CD4-positive, CD25-positive, alpha-beta regulatory T cell (primary cell): ENCODE results near the gene FSTL4. TPM values are rescaled to one million over a fixed set of nuclear protein-coding genes. Genes with fewer than 3 reads are reported as not detected.

Experiments
- ATAC-seq, 2 donors: fragments of 150-1000 bp; cut with Tn5 transposase; one replicate each; pipeline ENCODE4 v1.10.0; 2021; ENCODE audit warnings: low read depth in 2 of 2, moderate number of reproducible peaks in 2 of 2, moderate library complexity in 1 of 2
- DNase-seq, 3 donors: peaks; one replicate each; pipeline versions ENCODE4 v3.0.0 to v3.0.0-alpha.2; 2012 to 2022; ENCODE audit warnings: mixed read lengths in 1 of 3
- H3K27ac ChIP-seq: one replicate; pipeline ENCODE4 v1.7.0; 2013; ENCODE audit warnings: mild to moderate bottlenecking, low read length; ENCODE audit not compliant: insufficient read depth, poor library complexity, severe bottlenecking
- H3K27me3 ChIP-seq: one replicate; pipeline ENCODE4 v1.7.0; 2013; ENCODE audit warnings: low read length; ENCODE audit not compliant: control insufficient read depth, insufficient read depth
- H3K36me3 ChIP-seq: one replicate; pipeline ENCODE4 v1.7.0; 2013; ENCODE audit warnings: mild to moderate bottlenecking, low read length, moderate library complexity; ENCODE audit not compliant: control insufficient read depth, insufficient read depth
- H3K4me1 ChIP-seq: 2 replicates; pipeline ENCODE4 v1.7.0; 2013; ENCODE audit warnings: mild to moderate bottlenecking, low read length; ENCODE audit not compliant: insufficient read depth, control insufficient read depth, poor library complexity, severe bottlenecking
- H3K4me3 ChIP-seq: one replicate; pipeline ENCODE4 v1.7.0; 2013; ENCODE audit warnings: low read depth, mild to moderate bottlenecking, low read length, moderate library complexity
- H3K9me3 ChIP-seq, 2 experiments: 1 replicate in 1 of 2; 2 replicates in 1 of 2; pipeline ENCODE4 v1.7.0; 2013; ENCODE audit warnings: low read length in 2 of 2, mild to moderate bottlenecking in 1 of 2, moderate library complexity in 1 of 2; ENCODE audit not compliant: control insufficient read depth in 2 of 2
- H3K27ac Mint-ChIP-seq, 3 donors: one replicate each; pipeline ENCODE4 v1.8.0; 2020 to 2022; ENCODE audit warnings: mild to moderate bottlenecking in 3 of 3, mixed read lengths in 3 of 3, moderate library complexity in 2 of 3
- H3K27me3 Mint-ChIP-seq: one replicate; pipeline ENCODE4 v1.8.0; 2022; ENCODE audit warnings: mild to moderate bottlenecking, mixed read lengths
- H3K36me3 Mint-ChIP-seq: one replicate; pipeline ENCODE4 v1.8.0; 2020; ENCODE audit warnings: mixed read lengths
- H3K4me1 Mint-ChIP-seq, 4 donors: one replicate each; pipeline ENCODE4 v1.8.0; 2020 to 2022; ENCODE audit warnings: mixed read lengths in 4 of 4, mild to moderate bottlenecking in 1 of 4
- H3K4me3 Mint-ChIP-seq, 4 donors: one replicate each; pipeline ENCODE4 v1.8.0; 2020 to 2022; ENCODE audit warnings: mild to moderate bottlenecking in 4 of 4, mixed read lengths in 4 of 4, moderate library complexity in 3 of 4
- H3K9me3 Mint-ChIP-seq, 7 donors: one replicate each; pipeline ENCODE4 v1.8.0; 2020 to 2022; ENCODE audit warnings: mixed read lengths in 7 of 7, mild to moderate bottlenecking in 3 of 7, moderate library complexity in 2 of 7
- polyA plus RNA-seq, 4 donors: library from polyadenylated mRNA; unstranded; fragments of 300-500 nt; fragmentation: Illumina TruSeq; gene quantifications; one replicate each; pipeline ENCODE4 v1.2.3, GENCODE V29; 2021
- total RNA-seq: library from RNA; stranded (reverse); gene quantifications from one replicate; pipeline ENCODE4 v1.2.3, GENCODE V29; 2022

The FSTL4 gene
- total and polyA plus RNA-seq, 5 donors from 2014 or later = 0.57 TPM; not detected in 4

- no peak overlapping the region for H3K27ac ChIP-seq
- no peaks in the 10 kb centered on the region for H3K9me3 Mint-ChIP-seq
- H3K27me3 Mint-ChIP-seq = no peaks in the 10 kb centered on the region
- ATAC-seq = no peak
- no peaks in the 10 kb centered on the region for H3K36me3 Mint-ChIP-seq
- no peaks in the 10 kb centered on the region for H3K4me1 Mint-ChIP-seq
- H3K4me1 ChIP-seq = no peaks in the 10 kb centered on the region
- no peaks in the 10 kb centered on the region for H3K9me3 ChIP-seq
- H3K4me3 Mint-ChIP-seq = no peak overlapping the region
- H3K27me3 ChIP-seq = no peaks in the 10 kb centered on the region
- H3K36me3 ChIP-seq = no peaks in the 10 kb centered on the region
- no peak overlapping the region for H3K4me3 ChIP-seq
- H3K27ac Mint-ChIP-seq = no peak overlapping the region
- DNase-seq = no peak
These were observed 369.1 kb downstream of the FSTL4 start for GRCh38 chr5:133243196-133243595.

- Mint-ChIP-seq H3K27me3 (no peaks in the 10 kb centered on the region), H3K4me1 (no peaks in the 10 kb centered on the region), H3K27ac (no peak overlapping the region), H3K4me3 (no peak overlapping the region), H3K9me3 (no peaks in the 10 kb centered on the region), H3K36me3 (no peaks in the 10 kb centered on the region)
- DNase-seq = no peak
- no peaks in the 10 kb centered on the region for H3K27me3 ChIP-seq
- no peak overlapping the region for H3K27ac ChIP-seq
- no peaks in the 10 kb centered on the region for H3K36me3 ChIP-seq
- no peaks in the 10 kb centered on the region for H3K4me1 ChIP-seq
- ATAC-seq = no peak
- H3K9me3 ChIP-seq = no peaks in the 10 kb centered on the region
- no peak overlapping the region for H3K4me3 ChIP-seq
These were observed 370.0 kb downstream of the FSTL4 start for GRCh38 chr5:133242221-133242835.

GRCh38 chr5:133241179-133242092 is 370.9 kb downstream of the FSTL4 start:
- H3K27ac Mint-ChIP-seq = no peak overlapping the region
- DNase-seq = no peak
- no peaks in the 10 kb centered on the region for H3K9me3 Mint-ChIP-seq
- Histone ChIP-seq H3K27me3 (no peaks in the 10 kb centered on the region), H3K27ac (no peak overlapping the region), H3K4me1 (no peaks in the 10 kb centered on the region), H3K36me3 (no peaks in the 10 kb centered on the region), H3K4me3 (no peak overlapping the region), H3K9me3 (no peaks in the 10 kb centered on the region)
- no peak overlapping the region for H3K4me3 Mint-ChIP-seq
- no peaks in the 10 kb centered on the region for H3K4me1 Mint-ChIP-seq
- H3K27me3 Mint-ChIP-seq = no peaks in the 10 kb centered on the region
- H3K36me3 Mint-ChIP-seq = no peaks in the 10 kb centered on the region
- ATAC-seq = no peak

- Mint-ChIP-seq H3K27me3 (no peaks in the 10 kb centered on the region), H3K4me1 (no peaks in the 10 kb centered on the region), H3K36me3 (no peaks in the 10 kb centered on the region), H3K27ac (no peak overlapping the region), H3K9me3 (no peaks in the 10 kb centered on the region), H3K4me3 (no peak overlapping the region)
- H3K27me3 ChIP-seq = no peaks in the 10 kb centered on the region
- H3K27ac ChIP-seq = no peak overlapping the region
- H3K36me3 ChIP-seq = no peaks in the 10 kb centered on the region
- peak; percentile 29 to 38 for ATAC-seq
- DNase-seq = peak in 1 of 3 donors; percentile 24
- H3K9me3 ChIP-seq = no peaks in the 10 kb centered on the region
- H3K4me1 ChIP-seq = no peaks in the 10 kb centered on the region
- H3K4me3 ChIP-seq = no peak overlapping the region
These were observed 371.8 kb downstream of the FSTL4 start for GRCh38 chr5:133240425-133241091.

- Histone ChIP-seq H3K4me1 (no peaks in the 10 kb centered on the region), H3K36me3 (no peaks in the 10 kb centered on the region), H3K4me3 (no peak overlapping the region), H3K27ac (no peak overlapping the region), H3K9me3 (no peaks in the 10 kb centered on the region), H3K27me3 (no peaks in the 10 kb centered on the region)
- no peak overlapping the region for H3K27ac Mint-ChIP-seq
- DNase-seq (no peak), ATAC-seq (no peak)
- H3K4me1 Mint-ChIP-seq = no peaks in the 10 kb centered on the region
- H3K36me3 Mint-ChIP-seq = no peaks in the 10 kb centered on the region
- no peak overlapping the region for H3K4me3 Mint-ChIP-seq
- no peaks in the 10 kb centered on the region for H3K9me3 Mint-ChIP-seq
- no peaks in the 10 kb centered on the region for H3K27me3 Mint-ChIP-seq
These were observed 373.7 kb downstream of the FSTL4 start for GRCh38 chr5:133238426-133239205.

- no peak overlapping the region for H3K4me3 Mint-ChIP-seq
- no peaks in the 10 kb centered on the region for H3K9me3 Mint-ChIP-seq
- H3K4me1 ChIP-seq = no peaks in the 10 kb centered on the region
- peaks cover 7% of the 10 kb centered on the region for H3K27me3 Mint-ChIP-seq
- DNase-seq (no peak), ATAC-seq (no peak)
- H3K4me1 Mint-ChIP-seq = no peaks in the 10 kb centered on the region
- H3K36me3 ChIP-seq = no peaks in the 10 kb centered on the region
- no peaks in the 10 kb centered on the region for H3K27me3 ChIP-seq
- no peaks in the 10 kb centered on the region for H3K9me3 ChIP-seq
- no peak overlapping the region for H3K4me3 ChIP-seq
- no peak overlapping the region for H3K27ac ChIP-seq
- no peaks in the 10 kb centered on the region for H3K36me3 Mint-ChIP-seq
- H3K27ac Mint-ChIP-seq = no peak overlapping the region
These were observed 375.4 kb downstream of the FSTL4 start for GRCh38 chr5:133236976-133237375.

GRCh38 chr5:133236541-133236951 is 375.8 kb downstream of the FSTL4 start:
- H3K4me3 ChIP-seq = no peak overlapping the region
- no peaks in the 10 kb centered on the region for H3K36me3 Mint-ChIP-seq
- no peaks in the 10 kb centered on the region for H3K4me1 Mint-ChIP-seq

More at GRCh38 chr5:133236541-133236951, 375.8 kb downstream of the FSTL4 start:
- H3K27me3 Mint-ChIP-seq = peaks cover 7% of the 10 kb centered on the region
- no peaks in the 10 kb centered on the region for H3K9me3 Mint-ChIP-seq
- H3K27me3 ChIP-seq = no peaks in the 10 kb centered on the region
- H3K27ac Mint-ChIP-seq = no peak overlapping the region
- ATAC-seq (no peak), DNase-seq (no peak)
- H3K27ac ChIP-seq = no peak overlapping the region
- H3K4me3 Mint-ChIP-seq = no peak overlapping the region
- H3K4me1 ChIP-seq = no peaks in the 10 kb centered on the region
- H3K36me3 ChIP-seq = no peaks in the 10 kb centered on the region
- no peaks in the 10 kb centered on the region for H3K9me3 ChIP-seq
